Neural progenitor cell (in vitro differentiated cells): ENCODE data around the gene PAQR7. TPM values are rescaled to one million over a fixed set of nuclear protein-coding genes. Genes with fewer than 3 reads are reported as not detected.

ENCODE experiments used
- DNase-seq: peaks from one replicate; pipeline ENCODE4 v3.0.0-alpha.2; 2016; ENCODE audit warnings: low spot score
- H2AFZ ChIP-seq: fragments of 200-600 bp; sonication (generic); replicated peaks from 2 replicates; pipeline ENCODE4 v1.6.1; 2016; ENCODE audit warnings: antibody characterized with exemption
- H3F3A ChIP-seq: fragments of 200-600 bp; sonication (generic); 2 replicates; pipeline ENCODE4 v1.6.1; 2016; ENCODE audit warnings: antibody characterized with exemption, low read depth
- H3K27ac ChIP-seq: fragments of 200-600 bp; sonication (generic); 2 replicates; pipeline ENCODE4 v1.5.1; 2016; ENCODE audit warnings: mild to moderate bottlenecking
- H3K27me3 ChIP-seq: fragments of 200-600 bp; sonication (generic); 2 replicates; pipeline ENCODE4 v1.6.1; 2016; ENCODE audit warnings: mild to moderate bottlenecking, moderate library complexity
- H3K36me3 ChIP-seq: fragments of 200-600 bp; sonication (generic); 2 replicates; pipeline ENCODE4 v1.5.1; 2016
- H3K4me1 ChIP-seq: fragments of 200-600 bp; sonication (generic); 2 replicates; pipeline ENCODE4 v1.6.1; 2016; ENCODE audit warnings: mixed run types
- H3K4me2 ChIP-seq: fragments of 200-600 bp; sonication (generic); 2 replicates; pipeline ENCODE4 v1.6.1; 2016
- H3K4me3 ChIP-seq: fragments of 200-600 bp; sonication (generic); 2 replicates; pipeline ENCODE4 v1.5.1; 2016
- H3K79me2 ChIP-seq: fragments of 200-600 bp; sonication (generic); 2 replicates; pipeline ENCODE4 v1.6.1; 2016; ENCODE audit warnings: low read depth
- H3K9ac ChIP-seq: fragments of 200-600 bp; sonication (generic); 2 replicates; pipeline ENCODE4 v1.6.1; 2016
- H3K9me3 ChIP-seq: fragments of 200-600 bp; sonication (generic); 2 replicates; pipeline ENCODE4 v1.5.1; 2016; ENCODE audit warnings: low read depth
- H4K20me1 ChIP-seq: fragments of 200-600 bp; sonication (generic); 2 replicates; pipeline ENCODE4 v1.6.1; 2016; ENCODE audit warnings: low read depth
- H3K27ac Mint-ChIP-seq: 3 replicates; pipeline ENCODE4 v1.8.0; 2021; ENCODE audit warnings: mixed read lengths
- H3K27me3 Mint-ChIP-seq: 2 replicates; pipeline ENCODE4 v1.8.0; 2022; ENCODE audit warnings: low read depth, mild to moderate bottlenecking, inconsistent platforms, moderate library complexity, mixed read lengths; ENCODE audit not compliant: insufficient read depth
- H3K36me3 Mint-ChIP-seq: 3 replicates; pipeline ENCODE4 v1.8.0; 2021; ENCODE audit warnings: mixed read lengths
- H3K4me1 Mint-ChIP-seq: 3 replicates; pipeline ENCODE4 v1.8.0; 2021; ENCODE audit warnings: mixed read lengths
- H3K4me3 Mint-ChIP-seq: 3 replicates; pipeline ENCODE4 v1.8.0; 2021; ENCODE audit warnings: mild to moderate bottlenecking, moderate library complexity, mixed read lengths
- H3K9me3 Mint-ChIP-seq: 3 replicates; pipeline ENCODE4 v1.8.0; 2020; ENCODE audit warnings: mixed read lengths
- EZH2 ChIP-seq: fragments of 200-600 bp; sonication (generic); IDR thresholded peaks from 2 replicates; pipeline ENCODE4 v1.6.1; 2017; ENCODE audit warnings: antibody characterized with exemption, mild to moderate bottlenecking, moderate library complexity
- EZH2phosphoT487 ChIP-seq: fragments of 200-600 bp; sonication (generic); IDR thresholded peaks from 2 replicates; pipeline ENCODE4 v1.6.1; 2017; ENCODE audit warnings: antibody characterized with exemption
- total RNA-seq: library from RNA; depleted of rRNA; stranded (reverse); fragments of >200 nt; gene quantifications from 2 replicates; pipeline ENCODE4 v1.2.3, GENCODE V29; 2015; ENCODE audit warnings: low replicate concordance
- TF ChIP-seq, protein P1 (sequence below): fragments of 200-600 bp; sonication (generic); IDR thresholded peaks from 2 replicates; pipeline ENCODE4 v1.5.1; 2017; ENCODE audit warnings: antibody characterized with exemption, mild to moderate bottlenecking

PAQR7 gene
- total RNA-seq, 1 donor from 2014 or later, result 1.1 TPM

DNA sequence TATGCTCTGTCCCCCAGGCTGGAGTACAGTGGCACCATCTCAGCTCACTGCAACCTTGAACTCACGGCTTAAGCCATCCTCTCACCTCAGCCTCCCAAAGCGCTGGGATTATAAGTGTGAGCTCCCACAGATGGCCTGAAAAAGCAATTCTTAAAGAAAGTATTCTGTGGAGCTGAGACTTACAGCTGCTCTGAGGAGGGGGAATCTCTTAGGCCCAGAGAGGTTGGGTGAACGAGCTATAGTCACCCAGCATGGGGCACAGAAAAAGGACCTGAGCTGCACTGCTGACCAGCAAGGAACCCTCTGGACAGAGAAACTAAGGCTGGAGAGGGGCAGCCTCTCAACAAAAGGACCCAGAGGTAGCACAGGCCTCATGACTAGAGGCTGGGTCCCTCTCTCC, 1.3 kb downstream of the PAQR7 start:
- no peak overlapping the region for H3K9ac ChIP-seq
- Mint-ChIP-seq H3K36me3 (no peaks in the 10 kb centered on the region), H3K4me1 (peaks cover 29% of the 10 kb centered on the region), H3K4me3 (no peak overlapping the region), H3K27me3 (peaks cover 17% of the 10 kb centered on the region), H3K27ac (no peak overlapping the region), H3K9me3 (no peaks in the 10 kb centered on the region)
- peaks cover 42% of the 10 kb centered on the region for H3F3A ChIP-seq
- H4K20me1 ChIP-seq, result peaks cover 13% of the 10 kb centered on the region
- no peak overlapping the region for H3K4me3 ChIP-seq
- peak overlapping the region; percentile 81 for H3K4me2 ChIP-seq
- no peaks in the 10 kb centered on the region for H3K36me3 ChIP-seq
- H3K4me1 ChIP-seq, result peaks cover 18% of the 10 kb centered on the region
- TF ChIP-seq, protein P1, sequence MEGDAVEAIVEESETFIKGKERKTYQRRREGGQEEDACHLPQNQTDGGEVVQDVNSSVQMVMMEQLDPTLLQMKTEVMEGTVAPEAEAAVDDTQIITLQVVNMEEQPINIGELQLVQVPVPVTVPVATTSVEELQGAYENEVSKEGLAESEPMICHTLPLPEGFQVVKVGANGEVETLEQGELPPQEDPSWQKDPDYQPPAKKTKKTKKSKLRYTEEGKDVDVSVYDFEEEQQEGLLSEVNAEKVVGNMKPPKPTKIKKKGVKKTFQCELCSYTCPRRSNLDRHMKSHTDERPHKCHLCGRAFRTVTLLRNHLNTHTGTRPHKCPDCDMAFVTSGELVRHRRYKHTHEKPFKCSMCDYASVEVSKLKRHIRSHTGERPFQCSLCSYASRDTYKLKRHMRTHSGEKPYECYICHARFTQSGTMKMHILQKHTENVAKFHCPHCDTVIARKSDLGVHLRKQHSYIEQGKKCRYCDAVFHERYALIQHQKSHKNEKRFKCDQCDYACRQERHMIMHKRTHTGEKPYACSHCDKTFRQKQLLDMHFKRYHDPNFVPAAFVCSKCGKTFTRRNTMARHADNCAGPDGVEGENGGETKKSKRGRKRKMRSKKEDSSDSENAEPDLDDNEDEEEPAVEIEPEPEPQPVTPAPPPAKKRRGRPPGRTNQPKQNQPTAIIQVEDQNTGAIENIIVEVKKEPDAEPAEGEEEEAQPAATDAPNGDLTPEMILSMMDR, result no peak
- no peak for TF ChIP-seq EZH2phosphoT487
- no peak for TF ChIP-seq EZH2
- no peaks in the 10 kb centered on the region for H3K79me2 ChIP-seq
- no peak overlapping the region for H3K27ac ChIP-seq
- DNase-seq, result no peak
- H2AFZ ChIP-seq, result no peak overlapping the region
- no peaks in the 10 kb centered on the region for H3K9me3 ChIP-seq
- H3K27me3 ChIP-seq, result peaks cover 28% of the 10 kb centered on the region

DNA sequence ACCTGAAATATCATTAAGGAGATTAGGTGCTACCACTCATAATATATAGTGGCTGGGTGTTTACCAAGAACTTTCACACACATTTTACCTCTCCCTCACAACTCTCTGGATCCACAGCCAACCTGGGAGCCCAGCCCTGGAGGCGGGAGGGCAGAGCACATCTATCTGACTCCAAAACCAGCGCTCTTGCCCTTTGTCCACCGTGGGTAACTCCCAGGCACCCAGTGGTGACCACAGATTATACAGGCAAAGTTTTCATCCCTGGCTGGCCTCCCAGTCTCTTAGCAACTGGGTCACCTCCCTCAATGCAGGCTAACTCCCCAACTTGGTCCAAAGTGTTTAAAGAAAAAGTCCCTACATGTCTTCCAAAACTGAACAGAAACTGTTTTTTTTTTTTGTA, 2.4 kb downstream of the PAQR7 start:
- Histone ChIP-seq H3K79me2 (no peaks in the 10 kb centered on the region), H3K4me1 (peaks cover 19% of the 10 kb centered on the region), H4K20me1 (peaks cover 15% of the 10 kb centered on the region), H3K9me3 (no peaks in the 10 kb centered on the region), H3F3A (peaks cover 45% of the 10 kb centered on the region), H3K9ac (no peak overlapping the region), H3K36me3 (no peaks in the 10 kb centered on the region), H3K4me2 (no peak overlapping the region), H3K27me3 (peaks cover 28% of the 10 kb centered on the region), H3K4me3 (no peak overlapping the region), H3K27ac (no peak overlapping the region), H2AFZ (no peak overlapping the region)
- H3K4me3 Mint-ChIP-seq, result peak overlapping the region; percentile 73
- peaks cover 29% of the 10 kb centered on the region for H3K4me1 Mint-ChIP-seq
- no peaks in the 10 kb centered on the region for H3K9me3 Mint-ChIP-seq
- peak; percentile 26 for DNase-seq
- no peaks in the 10 kb centered on the region for H3K36me3 Mint-ChIP-seq
- TF ChIP-seq EZH2, result no peak
- TF ChIP-seq, protein P1, result no peak
- no peak for TF ChIP-seq EZH2phosphoT487
- H3K27ac Mint-ChIP-seq, result no peak overlapping the region
- peaks cover 15% of the 10 kb centered on the region for H3K27me3 Mint-ChIP-seq

DNA sequence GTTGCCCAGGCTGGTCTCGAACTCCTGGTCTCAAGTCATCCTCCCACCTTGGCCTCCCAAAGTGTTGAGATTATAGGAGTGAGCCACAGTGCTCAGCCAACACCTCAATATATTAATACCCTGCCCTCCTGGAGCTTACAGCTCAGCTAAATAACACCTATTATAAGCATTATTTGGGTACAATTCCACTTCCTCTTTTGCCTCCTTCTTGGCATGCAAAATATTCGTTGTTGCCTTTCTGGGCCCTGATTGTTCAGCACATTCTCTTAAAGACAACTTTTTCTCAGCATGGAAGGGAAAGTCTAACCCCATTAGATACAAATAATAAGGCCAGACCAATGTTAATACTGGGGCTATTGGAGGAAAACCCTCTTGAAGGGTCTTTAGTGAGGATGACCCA, 2.8 kb downstream of the PAQR7 start:
- Histone ChIP-seq H3K9me3 (no peaks in the 10 kb centered on the region), H4K20me1 (peaks cover 15% of the 10 kb centered on the region), H2AFZ (no peak overlapping the region), H3K36me3 (no peaks in the 10 kb centered on the region), H3F3A (peaks cover 47% of the 10 kb centered on the region), H3K4me3 (no peak overlapping the region), H3K4me1 (peaks cover 21% of the 10 kb centered on the region), H3K27me3 (peaks cover 25% of the 10 kb centered on the region), H3K27ac (no peak overlapping the region), H3K9ac (no peak overlapping the region), H3K4me2 (no peak overlapping the region), H3K79me2 (no peaks in the 10 kb centered on the region)
- no peak for DNase-seq
- no peak for TF ChIP-seq EZH2
- no peak for TF ChIP-seq EZH2phosphoT487
- TF ChIP-seq, protein P1, result no peak
- no peak overlapping the region for H3K27ac Mint-ChIP-seq
- no peak overlapping the region for H3K4me3 Mint-ChIP-seq
- H3K4me1 Mint-ChIP-seq, result peaks cover 34% of the 10 kb centered on the region
- no peaks in the 10 kb centered on the region for H3K36me3 Mint-ChIP-seq
- no peaks in the 10 kb centered on the region for H3K9me3 Mint-ChIP-seq
- H3K27me3 Mint-ChIP-seq, result peaks cover 13% of the 10 kb centered on the region
